H9 (cell line): ENCODE measurements around the gene PPTC7. TPM values are rescaled to one million over a fixed set of nuclear protein-coding genes. Genes with fewer than 3 reads are reported as not detected.

Experiments
- DNase-seq: peaks from one replicate; pipeline ENCODE4 v3.0.0-alpha.2; 2017
- H2AFZ ChIP-seq: one replicate; pipeline ENCODE4 v1.6.1; 2013; ENCODE audit warnings: mild to moderate bottlenecking, low read length, control low read depth, moderate library complexity
- H2AK5ac ChIP-seq: 2 replicates; pipeline ENCODE4 v1.6.1; 2013; ENCODE audit warnings: low read length, control low read depth, mixed read lengths; ENCODE audit not compliant: insufficient read length
- H2BK120ac ChIP-seq: one replicate; pipeline ENCODE4 v1.6.1; 2013; ENCODE audit warnings: low read depth, mild to moderate bottlenecking, low read length, control low read depth, inconsistent platforms; ENCODE audit not compliant: poor library complexity, severe bottlenecking
- H2BK12ac ChIP-seq: 2 replicates; pipeline ENCODE4 v1.6.1; 2013; ENCODE audit warnings: low read length, control low read depth, mixed read lengths, low read depth; ENCODE audit not compliant: insufficient read length
- H2BK15ac ChIP-seq: 2 replicates; pipeline ENCODE4 v1.6.1; 2013; ENCODE audit warnings: low read depth, low read length, control low read depth
- H2BK20ac ChIP-seq: one replicate; pipeline ENCODE4 v1.6.1; 2013; ENCODE audit warnings: low read depth, mild to moderate bottlenecking, low read length, control low read depth, inconsistent platforms; ENCODE audit not compliant: poor library complexity, severe bottlenecking
- H2BK5ac ChIP-seq: 2 replicates; pipeline ENCODE4 v1.6.1; 2013; ENCODE audit warnings: low read length, control low read depth, mixed read lengths; ENCODE audit not compliant: insufficient read length
- H3K14ac ChIP-seq: 2 replicates; pipeline ENCODE4 v1.6.1; 2013; ENCODE audit warnings: low read length, control low read depth; ENCODE audit not compliant: insufficient read depth
- H3K18ac ChIP-seq: 2 replicates; pipeline ENCODE4 v1.6.1; 2013; ENCODE audit warnings: low read depth, mild to moderate bottlenecking, mixed read lengths, low read length, control low read depth; ENCODE audit not compliant: insufficient read length
- H3K23ac ChIP-seq: 2 replicates; pipeline ENCODE4 v1.6.1; 2013; ENCODE audit warnings: low read length, control low read depth, mixed read lengths, low read depth; ENCODE audit not compliant: insufficient read length
- H3K23me2 ChIP-seq: 2 replicates; pipeline ENCODE4 v1.6.1; 2013; ENCODE audit warnings: low read depth, mild to moderate bottlenecking, mixed read lengths, low read length, control low read depth; ENCODE audit not compliant: insufficient read length, poor library complexity, severe bottlenecking
- H3K27ac ChIP-seq: 2 replicates; pipeline ENCODE4 v1.5.1; 2013; ENCODE audit warnings: low read length, control low read depth, mixed read lengths, low read depth; ENCODE audit not compliant: insufficient read length
- H3K27me3 ChIP-seq: 2 replicates; pipeline ENCODE4 v1.6.1; 2013; ENCODE audit warnings: low read length, control low read depth, inconsistent platforms; ENCODE audit not compliant: insufficient read depth
- H3K4ac ChIP-seq: 2 replicates; pipeline ENCODE4 v1.6.1; 2013; ENCODE audit warnings: low read depth, mild to moderate bottlenecking, control low read depth, inconsistent platforms, low read length, moderate library complexity
- H3K4me1 ChIP-seq: 2 replicates; pipeline ENCODE4 v1.6.1; 2013; ENCODE audit warnings: low read length, control low read depth, inconsistent platforms; ENCODE audit not compliant: insufficient read depth
- H3K4me2 ChIP-seq: 2 replicates; pipeline ENCODE4 v1.6.1; 2013; ENCODE audit warnings: low read length, control low read depth, mixed read lengths; ENCODE audit not compliant: insufficient read length, insufficient read depth
- H3K56ac ChIP-seq: 2 replicates; pipeline ENCODE4 v1.6.1; 2013; ENCODE audit warnings: low read depth, mild to moderate bottlenecking, mixed read lengths, low read length, control low read depth; ENCODE audit not compliant: insufficient read length
- H3K79me1 ChIP-seq: 2 replicates; pipeline ENCODE4 v1.6.1; 2013; ENCODE audit warnings: low read depth, mild to moderate bottlenecking, moderate library complexity, low read length, control low read depth, inconsistent platforms; ENCODE audit not compliant: insufficient read depth, poor library complexity, severe bottlenecking
- H3K79me2 ChIP-seq: 2 replicates; pipeline ENCODE4 v1.6.1; 2013; ENCODE audit warnings: low read length, control low read depth, inconsistent platforms; ENCODE audit not compliant: insufficient read depth
- H3K9ac ChIP-seq: 2 replicates; pipeline ENCODE4 v1.6.1; 2013; ENCODE audit warnings: low read length, control low read depth, mixed read lengths; ENCODE audit not compliant: insufficient read length; ENCODE audit errors: extremely low read depth
- H3K9me3 ChIP-seq: one replicate; pipeline ENCODE4 v1.6.1; 2013; ENCODE audit warnings: low read depth, low read length, inconsistent platforms; ENCODE audit not compliant: control insufficient read depth
- H3T11ph ChIP-seq: one replicate; pipeline ENCODE4 v1.6.1; 2013; ENCODE audit warnings: mild to moderate bottlenecking, low read length, control low read depth, inconsistent platforms
- H4K20me1 ChIP-seq: one replicate; pipeline ENCODE4 v1.6.1; 2013; ENCODE audit not compliant: control insufficient read depth, insufficient read length, insufficient read depth
- H4K5ac ChIP-seq: 2 replicates; pipeline ENCODE4 v1.6.1; 2013; ENCODE audit warnings: low read depth, mild to moderate bottlenecking, mixed read lengths, low read length, control low read depth; ENCODE audit not compliant: insufficient read length
- H4K8ac ChIP-seq: replicated peaks from 2 replicates; pipeline ENCODE4 v1.6.1; 2013; ENCODE audit warnings: low read length, control low read depth, mixed read lengths, low read depth; ENCODE audit not compliant: insufficient read length
- H4K91ac ChIP-seq: 2 replicates; pipeline ENCODE4 v1.6.1; 2013; ENCODE audit warnings: low read depth, mild to moderate bottlenecking, moderate library complexity, mixed read lengths, low read length, control low read depth; ENCODE audit not compliant: insufficient read length
- H3K27ac Mint-ChIP-seq, 3 experiments: 2 replicates in 2 of 3; 3 replicates in 1 of 3; pipeline ENCODE4 v1.8.0; 2020 to 2021; ENCODE audit warnings: mixed read lengths in 3 of 3, mild to moderate bottlenecking in 1 of 3, moderate library complexity in 1 of 3
- H3K27me3 Mint-ChIP-seq: 2 replicates; pipeline ENCODE4 v1.8.0; 2021; ENCODE audit warnings: low read depth, mild to moderate bottlenecking, moderate library complexity, mixed read lengths
- H3K36me3 Mint-ChIP-seq, 3 experiments: 2 replicates in 2 of 3; 3 replicates in 1 of 3; pipeline ENCODE4 v1.8.0; 2020 to 2021; ENCODE audit warnings: low read depth in 3 of 3, mixed read lengths in 3 of 3; ENCODE audit not compliant: insufficient read depth in 1 of 3
- H3K4me1 Mint-ChIP-seq, 2 experiments: 2 replicates each; pipeline ENCODE4 v1.8.0; 2020; ENCODE audit warnings: mixed read lengths in 2 of 2
- H3K4me3 Mint-ChIP-seq, 2 experiments: 2 replicates in 1 of 2; 3 replicates in 1 of 2; pipeline ENCODE4 v1.8.0; 2020 to 2021; ENCODE audit warnings: mild to moderate bottlenecking in 2 of 2, mixed read lengths in 2 of 2, moderate library complexity in 1 of 2
- H3K9me3 Mint-ChIP-seq, 2 experiments: 2 replicates in 1 of 2; 3 replicates in 1 of 2; pipeline ENCODE4 v1.8.0; 2020; ENCODE audit warnings: mild to moderate bottlenecking in 2 of 2, mixed read lengths in 2 of 2, moderate library complexity in 1 of 2
- WGBS: extraction: QIAGEN DNeasy Blood & Tissue Kit; methylation state at CpG from one replicate; pipeline ENCODE4 v1.1.7; 2013; ENCODE audit warnings: missing lambda C conversion rate, low lambda C conversion rate, mixed read lengths; ENCODE audit not compliant: insufficient read length; ENCODE audit errors: extremely low coverage; 5-methylcytosine and 5-hydroxymethylcytosine counted together
- total RNA-seq: library from RNA; stranded (reverse); gene quantifications from 2 replicates; pipeline ENCODE4 v1.2.1, GENCODE V29; 2021
- TF ChIP-seq, protein P1 (sequence below): fragments of 200-600 bp; sonication (generic); conservative IDR thresholded peaks from 3 replicates; pipeline ENCODE4 v1.8.0; 2021; ENCODE audit warnings: antibody characterized with exemption, mild to moderate bottlenecking

Gene PPTC7
- total RNA-seq, 1 experiment from 2014 or later: 15.8 TPM

GRCh38 chr12:110627500-110628195 lies 44.5 kb upstream of the PPTC7 start:
- Histone ChIP-seq H3K79me2 (no peaks in the 10 kb centered on the region), H4K20me1 (no peaks in the 10 kb centered on the region), H2BK5ac (no peak overlapping the region), H3K27me3 (no peaks in the 10 kb centered on the region), H2AFZ (no peak overlapping the region), H3K18ac (no peak overlapping the region), H2BK15ac (no peak overlapping the region), H2BK12ac (no peak overlapping the region), H3K27ac (no peak overlapping the region), H4K5ac (no peak overlapping the region), H3K56ac (no peak overlapping the region), H3K14ac (no peak overlapping the region), H3K79me1 (no peaks in the 10 kb centered on the region), H2BK120ac (no peak overlapping the region), H4K8ac (no peak overlapping the region), H2AK5ac (no peak overlapping the region), H2BK20ac (no peak overlapping the region), H4K91ac (no peak overlapping the region), H3K4me1 (no peaks in the 10 kb centered on the region), H3T11ph (no peak overlapping the region), H3K23me2 (no peaks in the 10 kb centered on the region), H3K4ac (no peak overlapping the region), H3K9me3 (no peaks in the 10 kb centered on the region), H3K9ac (no peak overlapping the region), H3K23ac (no peak overlapping the region), H3K4me2 (no peak overlapping the region)
- Mint-ChIP-seq H3K27me3 (no peaks in the 10 kb centered on the region; the same call in 1 of the 2 replicates), H3K4me1 (no peaks in the 10 kb centered on the region), H3K36me3 (no peaks in the 10 kb centered on the region; a peak in 1 of 7 replicates), H3K27ac (no peak overlapping the region), H3K4me3 (no peak overlapping the region), H3K9me3 (no peaks in the 10 kb centered on the region)
- TF ChIP-seq, protein P1, sequence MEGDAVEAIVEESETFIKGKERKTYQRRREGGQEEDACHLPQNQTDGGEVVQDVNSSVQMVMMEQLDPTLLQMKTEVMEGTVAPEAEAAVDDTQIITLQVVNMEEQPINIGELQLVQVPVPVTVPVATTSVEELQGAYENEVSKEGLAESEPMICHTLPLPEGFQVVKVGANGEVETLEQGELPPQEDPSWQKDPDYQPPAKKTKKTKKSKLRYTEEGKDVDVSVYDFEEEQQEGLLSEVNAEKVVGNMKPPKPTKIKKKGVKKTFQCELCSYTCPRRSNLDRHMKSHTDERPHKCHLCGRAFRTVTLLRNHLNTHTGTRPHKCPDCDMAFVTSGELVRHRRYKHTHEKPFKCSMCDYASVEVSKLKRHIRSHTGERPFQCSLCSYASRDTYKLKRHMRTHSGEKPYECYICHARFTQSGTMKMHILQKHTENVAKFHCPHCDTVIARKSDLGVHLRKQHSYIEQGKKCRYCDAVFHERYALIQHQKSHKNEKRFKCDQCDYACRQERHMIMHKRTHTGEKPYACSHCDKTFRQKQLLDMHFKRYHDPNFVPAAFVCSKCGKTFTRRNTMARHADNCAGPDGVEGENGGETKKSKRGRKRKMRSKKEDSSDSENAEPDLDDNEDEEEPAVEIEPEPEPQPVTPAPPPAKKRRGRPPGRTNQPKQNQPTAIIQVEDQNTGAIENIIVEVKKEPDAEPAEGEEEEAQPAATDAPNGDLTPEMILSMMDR: no peak
- DNase-seq: no peak
- WGBS: no CpG with 5 or more reads among the region's 8 CpGs
